DMS53 treated with DMSO at 0.1 percent for 48 hours (cell line): ENCODE results near the gene EBLN1.
A peak's percentile ranks its signal among the peaks of the same experiment; 100 is the strongest.
"Not testable (repeated sequence)": the region's sequence is repeated elsewhere in the genome, so short reads cannot be mapped to it uniquely, and the experiment has no call there.

Experiments used
- DNase-seq: peaks from one replicate; lab custom pipeline; 2025; ENCODE audit not compliant: unreplicated experiment; lab: John Stamatoyannopoulos, UW

Gene EBLN1

GRCh38 chr10:22228943-22229801 lies 11.4 kb upstream of the EBLN1 start:
- peak; percentile 91 for DNase-seq

GRCh38 chr10:22228167-22228938 lies 10.5 kb upstream of the EBLN1 start:
- peak; percentile 50 for DNase-seq

GRCh38 chr10:22226599-22226998 lies 8.8 kb upstream of the EBLN1 start:
- no peak for DNase-seq

GRCh38 chr10:22222236-22223190 lies 4.7 kb upstream of the EBLN1 start:
- no peak for DNase-seq

GRCh38 chr10:22219308-22219707 lies 1.5 kb upstream of the EBLN1 start:
- no peak for DNase-seq

- DNase-seq, result no peak
Measured at GRCh38 chr10:22218448-22218847, 633 bp upstream of the EBLN1 start.

- DNase-seq, result not testable (repeated sequence)
Measured at GRCh38 chr10:22217084-22217483, 731 bp downstream of the EBLN1 start.

- no peak for DNase-seq
Measured at GRCh38 chr10:22210267-22210666, 7.5 kb downstream of the EBLN1 start.

GRCh38 chr10:22193945-22194344 lies 23.9 kb downstream of the EBLN1 start:
- DNase-seq, result no peak

GRCh38 chr10:22185586-22185985 lies 32.2 kb downstream of the EBLN1 start:
- no peak for DNase-seq

GRCh38 chr10:22183771-22184461 lies 33.9 kb downstream of the EBLN1 start:
- no peak for DNase-seq

- no peak for DNase-seq
Measured at GRCh38 chr10:22180724-22181123, 37.1 kb downstream of the EBLN1 start.

GRCh38 chr10:22174442-22174841 lies 43.4 kb downstream of the EBLN1 start:
- no peak for DNase-seq

- no peak for DNase-seq
Measured at GRCh38 chr10:22171131-22171530, 46.7 kb downstream of the EBLN1 start.

- DNase-seq, result no peak
Measured at GRCh38 chr10:22170582-22170981, 47.2 kb downstream of the EBLN1 start.

- no peak for DNase-seq
Measured at GRCh38 chr10:22159979-22160378, 57.8 kb downstream of the EBLN1 start.

- DNase-seq, result no peak
Measured at GRCh38 chr10:22159180-22159579, 58.6 kb downstream of the EBLN1 start.
